Measurements from ENCODE around the gene ANKHD1. TPM values are rescaled to one million over a fixed set of nuclear protein-coding genes. Genes with fewer than 3 reads are reported as not detected.

Gene ANKHD1
- total RNA-seq, 1 experiment from 2014 or later = 113 TPM

DNA sequence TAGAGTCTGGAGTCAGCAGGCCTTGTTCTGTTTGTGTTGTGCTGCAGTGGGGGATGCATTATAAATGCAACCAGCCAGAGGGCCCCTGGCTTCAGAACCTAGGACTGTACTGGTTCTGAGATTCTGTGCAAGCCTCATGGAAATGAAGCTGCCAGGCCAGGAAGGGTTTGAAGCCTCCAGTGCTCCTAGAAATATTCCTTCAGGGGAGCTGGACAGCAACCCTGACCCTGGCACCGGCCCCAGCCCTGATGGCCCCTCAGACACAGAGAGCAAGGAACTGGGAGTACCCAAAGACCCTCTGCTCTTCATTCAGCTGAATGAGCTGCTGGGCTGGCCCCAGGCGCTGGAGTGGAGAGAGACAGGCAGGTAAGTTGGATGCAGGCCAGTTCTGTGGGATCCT lies 41.5 kb upstream of the ANKHD1 start, which contains the start of gene SLC4A9:
TSS of gene SLC4A9 (plus strand) at position 94 of the 400 bp plus-strand sequence. CDS start at position 137, 43 bp downstream.
- Mint-ChIP-seq H3K36me3 (no peaks in the 10 kb centered on the region), H3K27ac (no peak within 1 kb of the TSS), H3K4me1 (peaks cover 10% of the 10 kb centered on the region), H3K9me3 (no peaks in the 10 kb centered on the region), H3K27me3 (ENCODE audit: low read depth) (peaks cover 12% of the 10 kb centered on the region), H3K4me3 (no peak within 1 kb of the TSS)
- POLR2A ChIA-PET = no interaction called here
- ATAC-seq = no peak
- no peak for DNase-seq (ENCODE audit: low spot score)
- TF ChIP-seq, protein P1, sequence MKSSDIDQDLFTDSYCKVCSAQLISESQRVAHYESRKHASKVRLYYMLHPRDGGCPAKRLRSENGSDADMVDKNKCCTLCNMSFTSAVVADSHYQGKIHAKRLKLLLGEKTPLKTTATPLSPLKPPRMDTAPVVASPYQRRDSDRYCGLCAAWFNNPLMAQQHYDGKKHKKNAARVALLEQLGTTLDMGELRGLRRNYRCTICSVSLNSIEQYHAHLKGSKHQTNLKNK (CRISPR knock-in tag; IDR thresholded peaks at IDR 0.05) = no peak
- TF ChIP-seq, protein P2, sequence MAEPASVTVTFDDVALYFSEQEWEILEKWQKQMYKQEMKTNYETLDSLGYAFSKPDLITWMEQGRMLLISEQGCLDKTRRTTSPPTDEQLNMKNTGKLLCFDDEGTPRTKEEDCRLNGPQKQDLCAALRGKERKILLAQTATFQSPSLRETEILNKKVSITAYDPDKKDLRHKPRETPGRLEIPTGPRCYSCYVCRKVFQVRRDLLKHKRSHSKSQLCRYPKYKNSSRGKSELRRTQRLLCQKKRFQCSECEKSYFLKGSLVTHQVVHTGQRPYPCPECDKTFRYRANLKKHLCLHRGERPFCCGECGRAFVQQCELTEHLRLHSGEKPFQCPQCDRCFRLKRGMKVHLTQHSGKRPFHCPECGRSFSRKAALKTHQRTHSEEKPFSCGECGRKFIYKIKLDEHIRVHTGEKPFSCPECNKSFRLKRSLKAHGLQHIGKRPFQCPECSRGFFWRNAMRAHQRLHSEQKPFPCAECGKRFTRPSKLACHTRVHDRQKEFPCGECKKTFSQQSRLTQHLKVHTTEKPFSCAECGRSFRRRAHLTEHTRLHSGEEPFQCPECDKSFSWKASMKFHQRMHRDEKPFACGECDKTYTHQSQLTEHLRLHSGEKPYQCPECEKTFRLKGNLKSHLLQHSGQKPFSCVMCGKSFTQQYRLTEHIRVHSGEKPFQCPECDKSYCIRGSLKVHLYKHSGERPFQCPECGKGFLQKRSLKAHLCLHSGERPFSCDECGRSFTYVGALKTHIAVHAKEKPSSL (CRISPR knock-in tag; conservative IDR thresholded peaks at IDR 0.05) = no peak
- TF ChIP-seq, protein P3, sequence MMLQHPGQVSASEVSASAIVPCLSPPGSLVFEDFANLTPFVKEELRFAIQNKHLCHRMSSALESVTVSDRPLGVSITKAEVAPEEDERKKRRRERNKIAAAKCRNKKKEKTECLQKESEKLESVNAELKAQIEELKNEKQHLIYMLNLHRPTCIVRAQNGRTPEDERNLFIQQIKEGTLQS (CRISPR knock-in tag; conservative IDR thresholded peaks at IDR 0.05) = no peak
- TF ChIP-seq, protein P4, sequence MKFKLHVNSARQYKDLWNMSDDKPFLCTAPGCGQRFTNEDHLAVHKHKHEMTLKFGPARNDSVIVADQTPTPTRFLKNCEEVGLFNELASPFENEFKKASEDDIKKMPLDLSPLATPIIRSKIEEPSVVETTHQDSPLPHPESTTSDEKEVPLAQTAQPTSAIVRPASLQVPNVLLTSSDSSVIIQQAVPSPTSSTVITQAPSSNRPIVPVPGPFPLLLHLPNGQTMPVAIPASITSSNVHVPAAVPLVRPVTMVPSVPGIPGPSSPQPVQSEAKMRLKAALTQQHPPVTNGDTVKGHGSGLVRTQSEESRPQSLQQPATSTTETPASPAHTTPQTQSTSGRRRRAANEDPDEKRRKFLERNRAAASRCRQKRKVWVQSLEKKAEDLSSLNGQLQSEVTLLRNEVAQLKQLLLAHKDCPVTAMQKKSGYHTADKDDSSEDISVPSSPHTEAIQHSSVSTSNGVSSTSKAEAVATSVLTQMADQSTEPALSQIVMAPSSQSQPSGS (CRISPR knock-in tag; IDR thresholded peaks at IDR 0.05; ENCODE audit: borderline replicate concordance, low read depth) = no peak
- TF ChIP-seq EMX1 (CRISPR knock-in tag; IDR thresholded peaks at IDR 0.05) = no peak
- TF ChIP-seq, protein P5, sequence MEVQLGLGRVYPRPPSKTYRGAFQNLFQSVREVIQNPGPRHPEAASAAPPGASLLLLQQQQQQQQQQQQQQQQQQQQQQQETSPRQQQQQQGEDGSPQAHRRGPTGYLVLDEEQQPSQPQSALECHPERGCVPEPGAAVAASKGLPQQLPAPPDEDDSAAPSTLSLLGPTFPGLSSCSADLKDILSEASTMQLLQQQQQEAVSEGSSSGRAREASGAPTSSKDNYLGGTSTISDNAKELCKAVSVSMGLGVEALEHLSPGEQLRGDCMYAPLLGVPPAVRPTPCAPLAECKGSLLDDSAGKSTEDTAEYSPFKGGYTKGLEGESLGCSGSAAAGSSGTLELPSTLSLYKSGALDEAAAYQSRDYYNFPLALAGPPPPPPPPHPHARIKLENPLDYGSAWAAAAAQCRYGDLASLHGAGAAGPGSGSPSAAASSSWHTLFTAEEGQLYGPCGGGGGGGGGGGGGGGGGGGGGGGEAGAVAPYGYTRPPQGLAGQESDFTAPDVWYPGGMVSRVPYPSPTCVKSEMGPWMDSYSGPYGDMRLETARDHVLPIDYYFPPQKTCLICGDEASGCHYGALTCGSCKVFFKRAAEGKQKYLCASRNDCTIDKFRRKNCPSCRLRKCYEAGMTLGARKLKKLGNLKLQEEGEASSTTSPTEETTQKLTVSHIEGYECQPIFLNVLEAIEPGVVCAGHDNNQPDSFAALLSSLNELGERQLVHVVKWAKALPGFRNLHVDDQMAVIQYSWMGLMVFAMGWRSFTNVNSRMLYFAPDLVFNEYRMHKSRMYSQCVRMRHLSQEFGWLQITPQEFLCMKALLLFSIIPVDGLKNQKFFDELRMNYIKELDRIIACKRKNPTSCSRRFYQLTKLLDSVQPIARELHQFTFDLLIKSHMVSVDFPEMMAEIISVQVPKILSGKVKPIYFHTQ (CRISPR knock-in tag; IDR thresholded peaks at IDR 0.05) = no peak
- no peak for TF ChIP-seq ZNF317 (CRISPR knock-in tag; IDR thresholded peaks at IDR 0.05; ENCODE audit: borderline replicate concordance, low read depth)
- no peak for TF ChIP-seq ESRRA (CRISPR knock-in tag; IDR thresholded peaks at IDR 0.05; ENCODE audit: borderline replicate concordance)
- TF ChIP-seq NR1H2 (CRISPR knock-in tag; IDR thresholded peaks at IDR 0.05) = no peak
- TF ChIP-seq FOXJ3 (CRISPR knock-in tag; IDR thresholded peaks at IDR 0.05; ENCODE audit: borderline replicate concordance) = no peak
- no peak for TF ChIP-seq TEAD4 (CRISPR knock-in tag; IDR thresholded peaks at IDR 0.05)
- TF ChIP-seq CREB1 (CRISPR knock-in tag; IDR thresholded peaks at IDR 0.05) = no peak
- TF ChIP-seq, protein P6, sequence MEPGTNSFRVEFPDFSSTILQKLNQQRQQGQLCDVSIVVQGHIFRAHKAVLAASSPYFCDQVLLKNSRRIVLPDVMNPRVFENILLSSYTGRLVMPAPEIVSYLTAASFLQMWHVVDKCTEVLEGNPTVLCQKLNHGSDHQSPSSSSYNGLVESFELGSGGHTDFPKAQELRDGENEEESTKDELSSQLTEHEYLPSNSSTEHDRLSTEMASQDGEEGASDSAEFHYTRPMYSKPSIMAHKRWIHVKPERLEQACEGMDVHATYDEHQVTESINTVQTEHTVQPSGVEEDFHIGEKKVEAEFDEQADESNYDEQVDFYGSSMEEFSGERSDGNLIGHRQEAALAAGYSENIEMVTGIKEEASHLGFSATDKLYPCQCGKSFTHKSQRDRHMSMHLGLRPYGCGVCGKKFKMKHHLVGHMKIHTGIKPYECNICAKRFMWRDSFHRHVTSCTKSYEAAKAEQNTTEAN (CRISPR knock-in tag; IDR thresholded peaks at IDR 0.05) = no peak
- TF ChIP-seq, protein P7, sequence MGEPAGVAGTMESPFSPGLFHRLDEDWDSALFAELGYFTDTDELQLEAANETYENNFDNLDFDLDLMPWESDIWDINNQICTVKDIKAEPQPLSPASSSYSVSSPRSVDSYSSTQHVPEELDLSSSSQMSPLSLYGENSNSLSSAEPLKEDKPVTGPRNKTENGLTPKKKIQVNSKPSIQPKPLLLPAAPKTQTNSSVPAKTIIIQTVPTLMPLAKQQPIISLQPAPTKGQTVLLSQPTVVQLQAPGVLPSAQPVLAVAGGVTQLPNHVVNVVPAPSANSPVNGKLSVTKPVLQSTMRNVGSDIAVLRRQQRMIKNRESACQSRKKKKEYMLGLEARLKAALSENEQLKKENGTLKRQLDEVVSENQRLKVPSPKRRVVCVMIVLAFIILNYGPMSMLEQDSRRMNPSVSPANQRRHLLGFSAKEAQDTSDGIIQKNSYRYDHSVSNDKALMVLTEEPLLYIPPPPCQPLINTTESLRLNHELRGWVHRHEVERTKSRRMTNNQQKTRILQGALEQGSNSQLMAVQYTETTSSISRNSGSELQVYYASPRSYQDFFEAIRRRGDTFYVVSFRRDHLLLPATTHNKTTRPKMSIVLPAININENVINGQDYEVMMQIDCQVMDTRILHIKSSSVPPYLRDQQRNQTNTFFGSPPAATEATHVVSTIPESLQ (CRISPR knock-in tag; IDR thresholded peaks at IDR 0.05) = no peak
- CTCF ChIA-PET = interaction anchor here (0.6 to 4.5 kb wide), 5 partner anchors 13 to 117 kb away, joined by 3 to 247 read pairs (median 6); partner anchors contain the start of gene HBEGF
